Lung microvascular endothelial cell (primary cell): ENCODE measurements around the gene KSR2. TPM values are rescaled to one million over a fixed set of nuclear protein-coding genes. Genes with fewer than 3 reads are reported as not detected.
"Not testable (repeated sequence)": the region's sequence is repeated elsewhere in the genome, so short reads cannot be mapped to it uniquely, and the experiment has no call there.

ENCODE experiments used
- DNase-seq, 2 donors: peaks; one replicate each; pipeline versions ENCODE4 v3.0.0 to v3.0.0-alpha.2; 2010; ENCODE audit warnings: low read depth in 2 of 2
- total RNA-seq: library from RNA; depleted of rRNA; stranded (reverse); fragments of >200 nt; gene quantifications from 2 replicates; pipeline ENCODE4 v1.2.1, GENCODE V29; 2014

Gene KSR2
- total RNA-seq, 1 donor from 2014 or later: under 0.01 TPM

- DNase-seq: no peak
Measured at GRCh38 chr12:117821480-117822175, 147.2 kb downstream of the KSR2 start.

DNA sequence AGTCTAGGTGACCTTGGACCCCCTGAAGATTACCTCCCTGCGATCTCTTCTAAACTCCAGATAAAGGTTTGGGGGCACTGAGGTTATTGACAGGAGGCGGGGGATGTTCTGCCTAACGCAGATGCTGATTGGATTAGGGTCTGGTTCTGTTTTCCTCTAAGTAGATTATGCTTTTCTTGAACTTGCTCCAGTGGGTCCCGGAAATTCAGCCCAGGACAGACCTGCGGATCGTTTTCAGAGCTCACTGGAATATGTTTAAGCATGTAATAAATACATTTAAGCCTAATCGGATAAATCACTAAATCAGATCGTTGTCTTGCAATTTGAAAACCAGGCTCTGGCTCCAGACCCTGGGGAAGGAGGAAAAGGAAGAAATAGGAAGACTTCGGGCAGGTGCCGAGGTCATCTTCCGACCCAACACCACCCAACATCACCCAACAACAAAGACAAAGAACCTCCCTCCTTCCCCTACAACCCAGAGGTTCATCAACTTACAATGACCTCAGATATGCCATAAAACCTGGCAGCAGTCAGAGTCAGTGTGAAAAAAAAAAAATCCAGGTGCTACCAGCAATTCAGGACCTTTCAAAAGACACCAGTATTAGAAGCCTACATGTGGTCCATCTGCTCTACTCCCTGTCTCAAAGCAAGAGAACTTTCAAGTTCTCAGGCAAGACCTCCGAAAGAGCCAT is 148.4 kb downstream of the KSR2 start:
- DNase-seq: no peak

- no peak for DNase-seq
Measured at GRCh38 chr12:117819160-117819559, 149.6 kb downstream of the KSR2 start.

DNA sequence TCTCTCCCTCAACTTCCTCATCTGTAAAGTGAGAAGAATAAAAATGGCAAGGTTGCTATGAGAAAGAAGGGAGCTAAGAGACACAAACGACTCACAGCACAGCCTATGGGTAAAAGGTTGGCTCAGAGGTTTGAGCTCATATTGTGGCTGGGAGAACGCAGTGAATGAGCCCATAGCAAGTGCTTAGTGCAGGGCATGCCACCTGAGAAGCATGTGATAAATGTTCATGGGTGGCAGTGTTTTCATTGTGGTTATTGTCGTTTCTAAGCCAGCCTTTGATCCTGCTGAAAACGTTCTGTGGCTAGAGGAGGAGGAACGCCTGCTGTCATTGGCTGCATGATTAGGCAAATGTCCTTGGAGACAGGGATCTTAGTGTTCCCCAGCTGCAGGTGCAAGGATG is 150.4 kb downstream of the KSR2 start:
- DNase-seq: no peak

GRCh38 chr12:117809509-117809908 is 159.3 kb downstream of the KSR2 start:
- no peak for DNase-seq

GRCh38 chr12:117807946-117808345 is 160.8 kb downstream of the KSR2 start:
- peak in 1 of 2 donors; percentile 16 for DNase-seq

GRCh38 chr12:117807355-117807754 is 161.4 kb downstream of the KSR2 start:
- DNase-seq: no peak

DNA sequence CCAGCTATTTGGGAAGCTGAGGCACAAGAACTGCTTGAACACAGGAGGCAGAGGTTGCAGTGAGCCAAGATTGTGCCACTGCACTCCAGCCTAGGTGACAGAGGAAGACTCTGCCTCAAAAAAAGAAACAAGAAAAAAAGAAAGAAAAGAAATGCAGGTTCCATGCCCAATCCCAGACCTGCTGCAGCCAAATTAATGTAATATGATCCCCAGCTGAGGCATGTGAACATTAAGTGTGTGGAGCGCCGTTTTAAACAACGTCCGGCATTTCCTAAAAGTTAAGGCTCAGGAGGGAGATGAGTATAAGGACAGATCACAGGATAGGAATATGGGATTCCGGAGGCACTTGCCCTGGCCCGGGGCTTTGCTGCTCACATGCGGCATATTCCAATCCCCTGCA is 162.9 kb downstream of the KSR2 start:
- no peak for DNase-seq

- DNase-seq: no peak
Measured at GRCh38 chr12:117803001-117803400, 165.8 kb downstream of the KSR2 start.

GRCh38 chr12:117800711-117801110 is 168.1 kb downstream of the KSR2 start:
- DNase-seq: not testable (repeated sequence)

GRCh38 chr12:117797202-117797601 is 171.6 kb downstream of the KSR2 start:
- no peak for DNase-seq

DNA sequence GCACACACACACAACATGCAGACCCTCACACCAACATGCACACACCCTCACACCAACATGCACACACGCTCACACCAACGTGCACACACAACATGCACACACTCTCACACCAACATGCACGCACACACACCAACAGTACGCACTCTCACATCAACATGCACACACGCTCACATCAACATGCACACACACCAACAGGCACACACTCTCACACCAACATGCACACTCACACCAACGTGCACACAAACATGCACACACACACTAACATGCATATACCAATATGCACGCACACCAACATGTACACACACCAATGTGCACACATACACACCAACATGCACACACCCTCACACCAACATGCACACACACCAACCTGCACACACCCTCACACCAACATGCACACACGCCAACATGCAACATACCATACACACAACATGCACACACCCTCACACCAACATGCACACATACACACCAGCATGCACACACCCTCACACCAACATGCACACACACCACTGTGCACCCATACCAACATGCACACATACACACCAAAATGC is 175.8 kb downstream of the KSR2 start:
- no peak for DNase-seq

DNA sequence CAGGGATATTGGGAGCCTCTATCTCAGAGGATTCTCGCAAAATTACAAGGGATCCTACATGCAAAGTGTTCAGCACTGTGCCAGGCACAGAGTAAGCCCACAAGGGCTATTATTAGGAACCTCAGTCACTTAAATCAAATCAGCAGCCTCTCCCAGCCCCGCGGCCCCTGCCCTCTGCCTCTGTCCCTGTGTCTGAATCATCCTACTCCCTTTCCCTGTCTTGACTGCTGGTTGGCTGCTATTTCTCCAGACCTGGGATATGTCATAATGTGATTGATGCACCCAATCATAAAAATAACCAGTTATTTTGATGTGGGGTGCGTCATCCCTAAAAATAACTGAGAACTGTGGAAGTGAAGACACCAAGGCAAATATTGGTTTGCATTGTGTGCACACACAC is 176.3 kb downstream of the KSR2 start:
- no peak for DNase-seq

DNA sequence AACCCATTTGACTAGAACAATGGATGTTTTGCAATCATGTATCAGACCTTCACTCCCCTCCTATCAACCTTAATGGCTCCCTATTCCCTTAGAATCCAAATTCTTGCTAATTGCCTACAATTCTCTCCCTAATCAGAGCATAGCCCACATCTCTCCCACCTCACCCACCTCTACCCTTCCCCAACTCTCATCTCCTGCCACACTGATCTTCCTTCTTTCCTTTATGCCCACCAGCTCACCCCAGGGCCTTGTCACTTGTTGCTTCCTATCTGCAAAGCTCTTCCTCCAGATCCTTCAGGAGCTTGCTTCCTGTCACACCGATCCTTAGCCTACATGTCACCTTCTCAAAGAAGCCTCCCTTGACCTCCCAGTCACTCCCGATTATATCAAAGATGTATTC is 177.8 kb downstream of the KSR2 start:
- DNase-seq: no peak

DNA sequence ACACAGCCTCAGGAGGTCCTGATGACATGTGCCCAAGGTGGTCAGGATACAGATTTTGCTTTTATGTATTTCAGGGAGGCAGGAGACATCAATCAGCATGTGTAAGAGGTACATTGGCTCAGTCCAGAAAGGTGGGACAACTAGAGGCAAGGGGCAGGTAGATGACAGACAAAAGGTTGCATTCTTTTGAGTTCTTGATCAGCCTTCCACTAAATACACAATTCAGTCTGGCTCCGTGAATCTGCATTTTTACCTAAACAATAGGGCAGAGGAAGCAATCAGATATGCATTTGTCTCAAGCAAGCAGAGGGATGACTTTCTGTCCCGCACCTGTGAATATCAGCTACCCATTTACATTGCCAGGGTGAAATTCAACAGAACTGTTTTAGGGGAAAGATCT is 178.6 kb downstream of the KSR2 start:
- no peak for DNase-seq

DNA sequence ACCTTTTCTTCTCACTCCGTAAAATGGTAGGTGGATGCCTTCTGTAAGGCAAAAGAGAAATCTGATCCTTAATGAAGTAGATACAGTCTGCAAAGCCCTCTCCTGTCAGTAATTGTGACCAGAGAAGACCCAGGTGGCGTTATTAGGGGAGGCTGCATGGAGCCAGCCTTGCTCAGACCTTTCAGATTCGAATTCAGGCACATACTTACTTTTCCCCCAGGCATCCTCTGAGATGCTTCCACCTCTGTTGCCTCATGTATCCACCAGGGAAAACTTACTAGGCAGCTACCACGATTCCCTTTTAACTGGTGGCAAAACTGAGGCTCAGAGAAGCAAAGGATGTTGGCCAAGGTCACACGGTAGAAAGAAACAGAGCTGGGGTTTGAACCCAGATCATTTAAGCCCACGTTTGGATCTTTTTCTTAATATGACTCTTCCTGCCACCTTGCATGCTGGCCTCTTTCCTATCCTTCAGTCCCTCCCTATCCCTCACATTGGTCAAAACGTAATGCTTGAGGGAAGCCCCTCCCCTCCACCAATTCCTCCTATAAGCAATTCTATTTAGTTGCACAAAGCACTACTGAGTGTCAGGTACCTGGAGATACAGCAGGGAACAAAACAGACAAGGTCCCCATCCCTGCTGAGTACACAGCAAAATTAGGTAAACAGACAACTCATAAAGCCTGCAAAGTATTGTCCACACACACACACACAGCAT is 179.4 kb downstream of the KSR2 start:
- no peak for DNase-seq

- no peak for DNase-seq
Measured at GRCh38 chr12:117778656-117779055, 190.1 kb downstream of the KSR2 start.

GRCh38 chr12:117774941-117775775 is 193.6 kb downstream of the KSR2 start:
- DNase-seq: peak; percentile 55 to 77

GRCh38 chr12:117768860-117769259 is 199.9 kb downstream of the KSR2 start:
- DNase-seq: peak in 1 of 2 donors; percentile 50

GRCh38 chr12:117766008-117766407 is 202.8 kb downstream of the KSR2 start:
- no peak for DNase-seq

- DNase-seq: peak in 1 of 2 donors; percentile 51
Measured at GRCh38 chr12:117762143-117762542, 206.6 kb downstream of the KSR2 start.
